HCT116 (cell line): ENCODE results near the gene FRMPD4. TPM values are rescaled to one million over a fixed set of nuclear protein-coding genes. Genes with fewer than 3 reads are reported as not detected.

ENCODE experiments used
- ATAC-seq: fragments of 200-7000 bp; cut with Tn5 transposase; 2 replicates; pipeline ENCODE4 v1.9.1; 2020; ENCODE audit warnings: mild to moderate bottlenecking, moderate library complexity
- BruUV-seq: library from RNA; stranded (reverse); fragments of 400-500 nt; replicated peaks from 2 replicates; lab custom pipeline; 2021; lab: Mats Ljungman, UMichigan
- CTCF ChIA-PET: fragments of 300-600 bp; sonication (Branson Sonifier 250); formaldehyde crosslinking; loops from one replicate; lab custom pipeline; 2021; ENCODE audit warnings: antibody characterized with exemption; lab: Charles Lee
- POLR2A ChIA-PET: fragments of 300-600, 350-600 bp; sonication (Branson Sonifier 250); formaldehyde crosslinking; loops from one replicate; lab custom pipeline; 2021; ENCODE audit warnings: antibody characterized with exemption; lab: Charles Lee
- RAD21 ChIA-PET, 2 experiments: fragments of 300-600 bp; sonication (Branson Sonifier 250); formaldehyde crosslinking; loops; one replicate each; lab custom pipeline; 2023; ENCODE audit warnings: low total read pairs in 2 of 2; ENCODE audit not compliant: uncharacterized antibody in 2 of 2, unreplicated experiment in 2 of 2, low non-redundant PET in 1 of 2; lab: Charles Lee
- DNase-seq: peaks from one replicate; pipeline ENCODE4 v3.0.0-alpha.2; 2010; ENCODE audit warnings: low read depth, low spot score
- H2AFZ ChIP-seq: fragments of 200-600 bp; shearing (Covaris generic), sonication (generic); 2 replicates; pipeline ENCODE4 v1.6.1; 2017; ENCODE audit warnings: low read depth, mixed run types, mixed read lengths, antibody characterized with exemption, low read length; ENCODE audit not compliant: poor library complexity, severe bottlenecking
- H3K27ac ChIP-seq: 2 replicates; pipeline ENCODE4 v1.5.1; 2012; ENCODE audit warnings: low read depth, low read length
- H3K27me3 ChIP-seq: fragments of 200-600 bp; sonication (generic); 2 replicates; pipeline ENCODE4 v1.6.1; 2016; ENCODE audit warnings: mixed run types, low read length, mixed read lengths; ENCODE audit not compliant: insufficient read depth
- H3K36me3 ChIP-seq, 2 experiments: fragments of 200-500 bp in 1 of 2; fragments of 200-600 bp in 1 of 2; sonication (Bioruptor generic) in 1 of 2; sonication (generic) in 1 of 2; 2 replicates each; pipeline versions ENCODE4 v1.5.1 to v1.6.1; 2014 to 2016; ENCODE audit warnings: low read length in 2 of 2, inconsistent platforms in 1 of 2, mixed read lengths in 1 of 2, mixed run types in 1 of 2; ENCODE audit not compliant: insufficient read depth in 2 of 2, control insufficient read depth in 1 of 2
- H3K4me1 ChIP-seq, 2 experiments: fragments of 200-600 bp in 1 of 2; sonication (generic) in 1 of 2; 2 replicates each; pipeline versions ENCODE4 v1.5.1 to v1.6.1; 2012 to 2017; ENCODE audit warnings: low read length in 2 of 2, inconsistent platforms in 1 of 2, mild to moderate bottlenecking in 1 of 2, mixed read lengths in 1 of 2, mixed run types in 1 of 2, moderate library complexity in 1 of 2; ENCODE audit not compliant: insufficient read depth in 2 of 2, control insufficient read depth in 1 of 2
- H3K4me2 ChIP-seq: fragments of 200-600 bp; sonication (generic); 2 replicates; pipeline ENCODE4 v1.6.1; 2017; ENCODE audit warnings: mixed run types, low read length, mixed read lengths
- H3K4me3 ChIP-seq, 2 experiments: fragments of 200-600 bp in 1 of 2; sonication (generic) in 1 of 2; replicated peaks in 1 of 2; 2 replicates each; pipeline ENCODE4 v1.5.1; 2011 to 2016; ENCODE audit warnings: low read length in 2 of 2, control low read depth in 1 of 2, low read depth in 1 of 2, mild to moderate bottlenecking in 1 of 2, mixed read lengths in 1 of 2, mixed run types in 1 of 2
- H3K79me2 ChIP-seq: fragments of 200-600 bp; sonication (generic); 2 replicates; pipeline ENCODE4 v1.6.1; 2017; ENCODE audit warnings: mild to moderate bottlenecking, mixed run types, low read length, moderate library complexity, mixed read lengths; ENCODE audit not compliant: insufficient read depth
- H3K9ac ChIP-seq: fragments of 200-600 bp; sonication (generic); 2 replicates; pipeline ENCODE4 v1.6.1; 2016; ENCODE audit warnings: low read length, mixed read lengths
- H3K9me2 ChIP-seq: fragments of 200-600 bp; sonication (generic), shearing (Covaris generic); 2 replicates; pipeline ENCODE4 v1.6.1; 2017; ENCODE audit warnings: mixed run types, mild to moderate bottlenecking, moderate library complexity; ENCODE audit not compliant: insufficient read depth
- H3K9me3 ChIP-seq, 2 experiments: fragments of 200-500 bp in 1 of 2; fragments of 200-600 bp in 1 of 2; sonication (Bioruptor generic) in 1 of 2; sonication (generic) in 1 of 2; 2 replicates each; pipeline ENCODE4 v1.6.1; 2014 to 2017; ENCODE audit warnings: low read length in 2 of 2, mixed read lengths in 2 of 2, inconsistent platforms in 1 of 2, low read depth in 1 of 2, mild to moderate bottlenecking in 1 of 2, mixed run types in 1 of 2, moderate library complexity in 1 of 2; ENCODE audit not compliant: control insufficient read depth in 1 of 2, insufficient read depth in 1 of 2
- H4K20me1 ChIP-seq: fragments of 200-600 bp; sonication (generic), shearing (Covaris generic); 2 replicates; pipeline ENCODE4 v1.6.1; 2017; ENCODE audit warnings: mixed run types, mild to moderate bottlenecking, moderate library complexity; ENCODE audit not compliant: insufficient read depth
- CBX3 ChIP-seq: IDR thresholded peaks from 2 replicates; pipeline ENCODE4 v1.6.1; 2012; ENCODE audit warnings: low read depth
- EGR1 ChIP-seq: IDR thresholded peaks from 2 replicates; pipeline ENCODE4 v1.6.1; 2012; ENCODE audit warnings: low read depth
- EZH2 ChIP-seq: fragments of 200-600 bp; sonication (generic); IDR thresholded peaks from 2 replicates; pipeline ENCODE4 v1.6.1; 2017; ENCODE audit warnings: antibody characterized with exemption, mixed run types
- EZH2phosphoT487 ChIP-seq: fragments of 200-600 bp; IDR thresholded peaks from 2 replicates; pipeline ENCODE4 v1.6.1; 2018; ENCODE audit warnings: antibody characterized with exemption, borderline replicate concordance
- POLR2AphosphoS5 ChIP-seq: IDR thresholded peaks from 2 replicates; pipeline ENCODE4 v1.6.1; 2011; ENCODE audit warnings: mild to moderate bottlenecking, low read depth, low read length, moderate library complexity
- RAD21 ChIP-seq: IDR thresholded peaks from 2 replicates; pipeline ENCODE4 v1.6.1; 2012; ENCODE audit warnings: low read depth, mild to moderate bottlenecking
- SP1 ChIP-seq: IDR thresholded peaks from 2 replicates; pipeline ENCODE4 v1.6.1; 2012; ENCODE audit warnings: low read depth
- SRF ChIP-seq: IDR thresholded peaks from 2 replicates; pipeline ENCODE4 v1.6.1; 2012; ENCODE audit warnings: low read depth
- YY1 ChIP-seq: IDR thresholded peaks from 2 replicates; pipeline ENCODE4 v1.6.1; 2011; ENCODE audit warnings: low read length, low read depth, moderate library complexity, mild to moderate bottlenecking; ENCODE audit not compliant: insufficient replicate concordance; ENCODE audit errors: extremely low read depth
- intact Hi-C: fragments of 100-400 bp; cut with micrococcal nuclease; formaldehyde crosslinking; loops from 2 replicates; pipeline ENCODE4 v1.10.0; 2022
- total RNA-seq: library from RNA; stranded (reverse); gene quantifications from one replicate; pipeline ENCODE4 v1.2.1, GENCODE V29; 2021; ENCODE audit not compliant: unreplicated experiment
- TF ChIP-seq, protein P1 (sequence below): IDR thresholded peaks from 2 replicates; pipeline ENCODE4 v1.6.1; 2011; ENCODE audit warnings: mild to moderate bottlenecking, low read length, moderate library complexity; ENCODE audit not compliant: insufficient replicate concordance; ENCODE audit errors: extremely low read depth
- TF ChIP-seq, protein P2 (sequence below), 3 experiments: fragments of 200-600 bp in 1 of 3; sonication (generic) in 1 of 3; IDR thresholded peaks in 2 of 3; conservative IDR thresholded peaks in 1 of 3; 2 replicates each; pipeline ENCODE4 v1.5.1; 2012 to 2017; ENCODE audit warnings: low read depth in 2 of 3, low read length in 2 of 3, antibody characterized with exemption in 1 of 3, borderline replicate concordance in 1 of 3, control low read depth in 1 of 3, mild to moderate bottlenecking in 1 of 3, mixed read lengths in 1 of 3, mixed run types in 1 of 3, moderate library complexity in 1 of 3; ENCODE audit not compliant: insufficient read depth in 1 of 3
- TF ChIP-seq, protein P3 (sequence below): IDR thresholded peaks from 2 replicates; pipeline ENCODE4 v1.6.1; 2012; ENCODE audit warnings: low read depth

FRMPD4 gene
- total RNA-seq, 1 experiment from 2014 or later, result not detected

DNA sequence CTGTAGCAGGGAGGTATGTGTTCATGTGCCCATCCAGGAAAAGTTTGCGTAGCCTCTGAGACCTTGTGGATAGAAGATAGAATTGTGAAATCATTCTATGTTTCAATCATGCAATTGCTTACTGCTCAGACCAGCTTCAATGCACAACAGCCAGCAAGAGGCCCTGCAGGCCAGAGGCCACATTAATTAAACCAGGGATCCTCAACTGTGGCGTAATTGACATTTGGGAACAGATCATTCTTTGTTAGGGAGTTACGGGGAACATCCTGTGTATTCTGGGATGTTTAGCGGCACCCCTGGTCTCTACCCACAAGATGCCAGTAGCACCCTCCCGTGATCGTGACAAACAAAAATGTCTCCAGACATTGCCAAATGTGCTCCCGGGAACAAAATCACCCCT lies 566.4 kb downstream of the FRMPD4 start:
- Histone ChIP-seq H2AFZ (no peak overlapping the region), H3K36me3 (no peaks in the 10 kb centered on the region)

More for the DNA sequence above, 566.4 kb downstream of the FRMPD4 start:
- H3K4me1 ChIP-seq, result no peaks in the 10 kb centered on the region
- intact Hi-C loops, result loop anchor here (5.0 kb wide), 3 partner anchors 198 to 1328 kb away; no protein-coding TSS in a partner anchor
- H3K9me3 ChIP-seq, result no peaks in the 10 kb centered on the region
- no TSS peak for BruUV-seq
- 0 out of 2 replicates have a peak, but pooled peaks cover 3% of the 10 kb centered on the region for H3K27me3 ChIP-seq
- no peak overlapping the region for H3K4me3 ChIP-seq
- no peaks in the 10 kb centered on the region for H3K79me2 ChIP-seq
- TF ChIP-seq, protein P1, sequence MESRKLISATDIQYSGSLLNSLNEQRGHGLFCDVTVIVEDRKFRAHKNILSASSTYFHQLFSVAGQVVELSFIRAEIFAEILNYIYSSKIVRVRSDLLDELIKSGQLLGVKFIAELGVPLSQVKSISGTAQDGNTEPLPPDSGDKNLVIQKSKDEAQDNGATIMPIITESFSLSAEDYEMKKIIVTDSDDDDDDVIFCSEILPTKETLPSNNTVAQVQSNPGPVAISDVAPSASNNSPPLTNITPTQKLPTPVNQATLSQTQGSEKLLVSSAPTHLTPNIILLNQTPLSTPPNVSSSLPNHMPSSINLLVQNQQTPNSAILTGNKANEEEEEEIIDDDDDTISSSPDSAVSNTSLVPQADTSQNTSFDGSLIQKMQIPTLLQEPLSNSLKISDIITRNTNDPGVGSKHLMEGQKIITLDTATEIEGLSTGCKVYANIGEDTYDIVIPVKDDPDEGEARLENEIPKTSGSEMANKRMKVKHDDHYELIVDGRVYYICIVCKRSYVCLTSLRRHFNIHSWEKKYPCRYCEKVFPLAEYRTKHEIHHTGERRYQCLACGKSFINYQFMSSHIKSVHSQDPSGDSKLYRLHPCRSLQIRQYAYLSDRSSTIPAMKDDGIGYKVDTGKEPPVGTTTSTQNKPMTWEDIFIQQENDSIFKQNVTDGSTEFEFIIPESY, result no peak
- TF ChIP-seq POLR2AphosphoS5 (no peak), YY1 (no peak), SRF (no peak), EZH2 (no peak), EZH2phosphoT487 (no peak), SP1 (no peak), EGR1 (no peak), CBX3 (no peak), RAD21 (no peak)
- TF ChIP-seq, protein P2, sequence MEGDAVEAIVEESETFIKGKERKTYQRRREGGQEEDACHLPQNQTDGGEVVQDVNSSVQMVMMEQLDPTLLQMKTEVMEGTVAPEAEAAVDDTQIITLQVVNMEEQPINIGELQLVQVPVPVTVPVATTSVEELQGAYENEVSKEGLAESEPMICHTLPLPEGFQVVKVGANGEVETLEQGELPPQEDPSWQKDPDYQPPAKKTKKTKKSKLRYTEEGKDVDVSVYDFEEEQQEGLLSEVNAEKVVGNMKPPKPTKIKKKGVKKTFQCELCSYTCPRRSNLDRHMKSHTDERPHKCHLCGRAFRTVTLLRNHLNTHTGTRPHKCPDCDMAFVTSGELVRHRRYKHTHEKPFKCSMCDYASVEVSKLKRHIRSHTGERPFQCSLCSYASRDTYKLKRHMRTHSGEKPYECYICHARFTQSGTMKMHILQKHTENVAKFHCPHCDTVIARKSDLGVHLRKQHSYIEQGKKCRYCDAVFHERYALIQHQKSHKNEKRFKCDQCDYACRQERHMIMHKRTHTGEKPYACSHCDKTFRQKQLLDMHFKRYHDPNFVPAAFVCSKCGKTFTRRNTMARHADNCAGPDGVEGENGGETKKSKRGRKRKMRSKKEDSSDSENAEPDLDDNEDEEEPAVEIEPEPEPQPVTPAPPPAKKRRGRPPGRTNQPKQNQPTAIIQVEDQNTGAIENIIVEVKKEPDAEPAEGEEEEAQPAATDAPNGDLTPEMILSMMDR (IDR thresholded peaks at IDR 0.05 in 2 of 3, conservative IDR thresholded peaks at IDR 0.05 in 1 of 3; ENCODE audit: borderline replicate concordance in 1 of 3, insufficient read depth in 1 of 3, low read depth in 2 of 3, low read length in 2 of 3), result no peak
- TF ChIP-seq, protein P3, sequence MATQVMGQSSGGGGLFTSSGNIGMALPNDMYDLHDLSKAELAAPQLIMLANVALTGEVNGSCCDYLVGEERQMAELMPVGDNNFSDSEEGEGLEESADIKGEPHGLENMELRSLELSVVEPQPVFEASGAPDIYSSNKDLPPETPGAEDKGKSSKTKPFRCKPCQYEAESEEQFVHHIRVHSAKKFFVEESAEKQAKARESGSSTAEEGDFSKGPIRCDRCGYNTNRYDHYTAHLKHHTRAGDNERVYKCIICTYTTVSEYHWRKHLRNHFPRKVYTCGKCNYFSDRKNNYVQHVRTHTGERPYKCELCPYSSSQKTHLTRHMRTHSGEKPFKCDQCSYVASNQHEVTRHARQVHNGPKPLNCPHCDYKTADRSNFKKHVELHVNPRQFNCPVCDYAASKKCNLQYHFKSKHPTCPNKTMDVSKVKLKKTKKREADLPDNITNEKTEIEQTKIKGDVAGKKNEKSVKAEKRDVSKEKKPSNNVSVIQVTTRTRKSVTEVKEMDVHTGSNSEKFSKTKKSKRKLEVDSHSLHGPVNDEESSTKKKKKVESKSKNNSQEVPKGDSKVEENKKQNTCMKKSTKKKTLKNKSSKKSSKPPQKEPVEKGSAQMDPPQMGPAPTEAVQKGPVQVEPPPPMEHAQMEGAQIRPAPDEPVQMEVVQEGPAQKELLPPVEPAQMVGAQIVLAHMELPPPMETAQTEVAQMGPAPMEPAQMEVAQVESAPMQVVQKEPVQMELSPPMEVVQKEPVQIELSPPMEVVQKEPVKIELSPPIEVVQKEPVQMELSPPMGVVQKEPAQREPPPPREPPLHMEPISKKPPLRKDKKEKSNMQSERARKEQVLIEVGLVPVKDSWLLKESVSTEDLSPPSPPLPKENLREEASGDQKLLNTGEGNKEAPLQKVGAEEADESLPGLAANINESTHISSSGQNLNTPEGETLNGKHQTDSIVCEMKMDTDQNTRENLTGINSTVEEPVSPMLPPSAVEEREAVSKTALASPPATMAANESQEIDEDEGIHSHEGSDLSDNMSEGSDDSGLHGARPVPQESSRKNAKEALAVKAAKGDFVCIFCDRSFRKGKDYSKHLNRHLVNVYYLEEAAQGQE, result no peak
- no peaks in the 10 kb centered on the region for H3K9me2 ChIP-seq
- CTCF ChIA-PET, result no interaction called here
- H3K4me2 ChIP-seq, result no peak overlapping the region
- DNase-seq (no peak), ATAC-seq (no peak)
- H3K9ac ChIP-seq, result no peak overlapping the region
- H3K27ac ChIP-seq, result no peak overlapping the region
- no peaks in the 10 kb centered on the region for H4K20me1 ChIP-seq
- RAD21 ChIA-PET, result no interaction called here
- POLR2A ChIA-PET, result no interaction called here
